Stomach smooth muscle (tissue), 2 donors: ENCODE results near the gene UGDH.
A peak's percentile ranks its signal among the peaks of the same experiment; 100 is the strongest.

ENCODE experiments used
- H3K27ac ChIP-seq: one replicate; pipeline ENCODE4 v1.7.0; 2013; ENCODE audit warnings: mild to moderate bottlenecking, low read length, inconsistent platforms
- H3K27me3 ChIP-seq, 2 donors: one replicate each; pipeline ENCODE4 v1.7.0; 2013; ENCODE audit warnings: low read length in 2 of 2; ENCODE audit not compliant: insufficient read depth in 2 of 2, control insufficient read depth in 1 of 2
- H3K36me3 ChIP-seq, 2 donors: one replicate each; pipeline ENCODE4 v1.7.0; 2013; ENCODE audit warnings: low read length in 2 of 2; ENCODE audit not compliant: control insufficient read depth in 2 of 2, insufficient read depth in 2 of 2
- H3K4me1 ChIP-seq: one replicate; pipeline ENCODE4 v1.7.0; 2013; ENCODE audit warnings: low read length; ENCODE audit not compliant: control insufficient read depth, insufficient read depth
- H3K4me3 ChIP-seq, 2 donors: one replicate each; pipeline ENCODE4 v1.7.0; 2013; ENCODE audit warnings: low read length in 2 of 2
- H3K9ac ChIP-seq, 2 donors: one replicate each; pipeline ENCODE4 v1.7.0; 2013; ENCODE audit warnings: low read length in 2 of 2, mild to moderate bottlenecking in 1 of 2
- H3K9me3 ChIP-seq, 2 donors: one replicate each; pipeline ENCODE4 v1.7.0; 2013; ENCODE audit warnings: low read length in 2 of 2; ENCODE audit not compliant: control insufficient read depth in 2 of 2
- donor health status: healthy.
- donor health status: Pancreatic carcinoma.

UGDH gene

GRCh38 chr4:39529534-39529933 lies 2.3 kb upstream of the UGDH start:
- no peak overlapping the region for H3K9ac ChIP-seq

GRCh38 chr4:39528061-39528465 lies 824 bp upstream of the UGDH start:
- no peaks in the 10 kb centered on the region for H3K9me3 ChIP-seq
- H3K27me3 ChIP-seq: no peaks in the 10 kb centered on the region
- H3K4me1 ChIP-seq: peaks cover 8% of the 10 kb centered on the region
- peaks cover 0 to 3% of the 10 kb centered on the region in 2 donors for H3K36me3 ChIP-seq
- H3K4me3 ChIP-seq: peak overlapping the region; percentile 96 to 97
- peak overlapping the region; percentile 90 to 95 for H3K9ac ChIP-seq
- H3K27ac ChIP-seq: peak overlapping the region; percentile 83

More at GRCh38 chr4:39529534-39529933, 2.3 kb upstream of the UGDH start:
- H3K36me3 ChIP-seq: peaks cover 0 to 3% of the 10 kb centered on the region in 2 donors
- no peak overlapping the region for H3K4me3 ChIP-seq
- H3K27ac ChIP-seq: no peak overlapping the region
- no peaks in the 10 kb centered on the region for H3K9me3 ChIP-seq
- H3K27me3 ChIP-seq: no peaks in the 10 kb centered on the region
- peaks cover 8% of the 10 kb centered on the region for H3K4me1 ChIP-seq

GRCh38 chr4:39526765-39527295 lies 409 bp downstream of the UGDH start:
- Histone ChIP-seq H3K27ac (peak overlapping the region; percentile 83), H3K9ac (peak overlapping the region; percentile 90 to 95), H3K4me1 (peaks cover 8% of the 10 kb centered on the region), H3K36me3 (peaks cover 0 to under 1% of the 10 kb centered on the region in 2 donors), H3K27me3 (no peaks in the 10 kb centered on the region), H3K9me3 (no peaks in the 10 kb centered on the region), H3K4me3 (peak overlapping the region; percentile 96 to 97)

GRCh38 chr4:39525822-39526690 lies 1.2 kb downstream of the UGDH start:
- peak overlapping the region; percentile 83 for H3K27ac ChIP-seq
- peak overlapping the region; percentile 96 to 97 for H3K4me3 ChIP-seq
- peak overlapping the region; percentile 90 to 95 for H3K9ac ChIP-seq
- H3K36me3 ChIP-seq: no peaks in the 10 kb centered on the region
- peaks cover 8% of the 10 kb centered on the region for H3K4me1 ChIP-seq
- no peaks in the 10 kb centered on the region for H3K9me3 ChIP-seq
- H3K27me3 ChIP-seq: no peaks in the 10 kb centered on the region

- Histone ChIP-seq H3K4me3 (no peak overlapping the region), H3K36me3 (no peaks in the 10 kb centered on the region), H3K27me3 (no peaks in the 10 kb centered on the region), H3K27ac (no peak overlapping the region), H3K4me1 (peaks cover 8% of the 10 kb centered on the region), H3K9ac (no peak overlapping the region), H3K9me3 (no peaks in the 10 kb centered on the region)
Measured at GRCh38 chr4:39524161-39524957, 2.9 kb downstream of the UGDH start.

GRCh38 chr4:39522068-39522467 lies 5.2 kb downstream of the UGDH start:
- Histone ChIP-seq H3K4me3 (no peak overlapping the region), H3K4me1 (peaks cover 4% of the 10 kb centered on the region), H3K36me3 (peaks cover 0 to 2% of the 10 kb centered on the region in 2 donors), H3K9ac (no peak overlapping the region), H3K27me3 (no peaks in the 10 kb centered on the region), H3K9me3 (no peaks in the 10 kb centered on the region), H3K27ac (no peak overlapping the region)

GRCh38 chr4:39521253-39521919 lies 5.9 kb downstream of the UGDH start:
- no peak overlapping the region for H3K27ac ChIP-seq
- H3K9ac ChIP-seq: no peak overlapping the region
- H3K27me3 ChIP-seq: no peaks in the 10 kb centered on the region
- H3K36me3 ChIP-seq: peaks cover 0 to 2% of the 10 kb centered on the region in 2 donors
- no peaks in the 10 kb centered on the region for H3K9me3 ChIP-seq
- H3K4me3 ChIP-seq: no peak overlapping the region
- peaks cover 3% of the 10 kb centered on the region for H3K4me1 ChIP-seq

- H3K4me1 ChIP-seq: no peaks in the 10 kb centered on the region
- no peak overlapping the region for H3K9ac ChIP-seq
- H3K9me3 ChIP-seq: no peaks in the 10 kb centered on the region
- no peak overlapping the region for H3K4me3 ChIP-seq
- H3K27me3 ChIP-seq: no peaks in the 10 kb centered on the region
- H3K36me3 ChIP-seq: peaks cover 0 to 7% of the 10 kb centered on the region in 2 donors
- no peak overlapping the region for H3K27ac ChIP-seq
Measured at GRCh38 chr4:39518484-39518883, 8.8 kb downstream of the UGDH start.

GRCh38 chr4:39516407-39516966 lies 10.8 kb downstream of the UGDH start:
- Histone ChIP-seq H3K9ac (no peak overlapping the region), H3K27me3 (no peaks in the 10 kb centered on the region), H3K4me3 (no peak overlapping the region), H3K9me3 (no peaks in the 10 kb centered on the region), H3K4me1 (no peaks in the 10 kb centered on the region), H3K36me3 (peaks cover 2 to 13% of the 10 kb centered on the region in 2 donors), H3K27ac (no peak overlapping the region)
